ENCODE data around the gene RASGRF2. TPM values are rescaled to one million over a fixed set of nuclear protein-coding genes. Genes with fewer than 3 reads are reported as not detected.

Gene RASGRF2
- total and polyA plus RNA-seq, 2 donors, result 0.76 to 1.8 TPM

GRCh38 chr5:81239613-81240012, 279.4 kb downstream of the RASGRF2 start:
- Histone ChIP-seq H3K27me3 (ENCODE audit: control insufficient read depth in 2 of 2, insufficient read depth in 1 of 2, low read length in 1 of 2) (no peaks in the 10 kb centered on the region), H3K27ac (ENCODE audit: low read depth in 1 of 2, low read length in 1 of 2) (no peak overlapping the region), H3K4me1 (ENCODE audit: control insufficient read depth in 2 of 2, insufficient read depth in 2 of 2, low read length in 2 of 2) (peaks cover 5 to 9% of the 10 kb centered on the region in 2 donors), H3K4me3 (ENCODE audit: low read length in 2 of 2) (no peak overlapping the region), H3K9me3 (ENCODE audit: control insufficient read depth in 2 of 2, insufficient read depth in 1 of 2, low read length in 1 of 2) (no peaks in the 10 kb centered on the region), H3K36me3 (ENCODE audit: control insufficient read depth in 2 of 2, insufficient read depth in 2 of 2, low read length in 1 of 2) (no peaks in the 10 kb centered on the region)
- WGBS, result 89% methylated on average over 5 of the region's 5 CpGs
- DNase-seq (ENCODE audit: low read depth in 6 of 9, low spot score in 9 of 9), result no peak

GRCh38 chr5:81241001-81241400, 280.8 kb downstream of the RASGRF2 start:
- no peak overlapping the region for H3K27ac ChIP-seq (ENCODE audit: low read depth in 1 of 2, low read length in 1 of 2)
- DNase-seq (ENCODE audit: low read depth in 6 of 9, low spot score in 9 of 9), result no peak
- 91% methylated on average over 5 of the region's 5 CpGs for WGBS
- no peaks in the 10 kb centered on the region for H3K27me3 ChIP-seq (ENCODE audit: control insufficient read depth in 2 of 2, insufficient read depth in 1 of 2, low read length in 1 of 2)
- no peaks in the 10 kb centered on the region for H3K4me1 ChIP-seq (ENCODE audit: control insufficient read depth in 2 of 2, insufficient read depth in 2 of 2, low read length in 2 of 2)
- no peaks in the 10 kb centered on the region for H3K36me3 ChIP-seq (ENCODE audit: control insufficient read depth in 2 of 2, insufficient read depth in 2 of 2, low read length in 1 of 2)
- H3K4me3 ChIP-seq (ENCODE audit: low read length in 2 of 2), result no peak overlapping the region
- H3K9me3 ChIP-seq (ENCODE audit: control insufficient read depth in 2 of 2, insufficient read depth in 1 of 2, low read length in 1 of 2), result no peaks in the 10 kb centered on the region

- DNase-seq (ENCODE audit: low read depth in 6 of 9, low spot score in 9 of 9), result no peak
- Histone ChIP-seq H3K36me3 (ENCODE audit: control insufficient read depth in 2 of 2, insufficient read depth in 2 of 2, low read length in 1 of 2) (no peaks in the 10 kb centered on the region), H3K4me1 (ENCODE audit: control insufficient read depth in 2 of 2, insufficient read depth in 2 of 2, low read length in 2 of 2) (no peaks in the 10 kb centered on the region), H3K27me3 (ENCODE audit: control insufficient read depth in 2 of 2, insufficient read depth in 1 of 2, low read length in 1 of 2) (no peaks in the 10 kb centered on the region), H3K27ac (ENCODE audit: low read depth in 1 of 2, low read length in 1 of 2) (no peak overlapping the region), H3K9me3 (ENCODE audit: control insufficient read depth in 2 of 2, insufficient read depth in 1 of 2, low read length in 1 of 2) (no peaks in the 10 kb centered on the region), H3K4me3 (ENCODE audit: low read length in 2 of 2) (no peak overlapping the region)
- 97% methylated on average over 8 of the region's 8 CpGs for WGBS
Measured at GRCh38 chr5:81241961-81242648, 281.9 kb downstream of the RASGRF2 start.

- no peak overlapping the region for H3K27ac ChIP-seq (ENCODE audit: low read depth in 1 of 2, low read length in 1 of 2)
- H3K27me3 ChIP-seq (ENCODE audit: control insufficient read depth in 2 of 2, insufficient read depth in 1 of 2, low read length in 1 of 2), result no peaks in the 10 kb centered on the region
- DNase-seq (ENCODE audit: low read depth in 6 of 9, low spot score in 9 of 9), result no peak
- no peak overlapping the region for H3K4me3 ChIP-seq (ENCODE audit: low read length in 2 of 2)
- H3K36me3 ChIP-seq (ENCODE audit: control insufficient read depth in 2 of 2, insufficient read depth in 2 of 2, low read length in 1 of 2), result no peaks in the 10 kb centered on the region
- no peaks in the 10 kb centered on the region for H3K4me1 ChIP-seq (ENCODE audit: control insufficient read depth in 2 of 2, insufficient read depth in 2 of 2, low read length in 2 of 2)
- no peaks in the 10 kb centered on the region for H3K9me3 ChIP-seq (ENCODE audit: control insufficient read depth in 2 of 2, insufficient read depth in 1 of 2, low read length in 1 of 2)
- WGBS, result 84% methylated on average over 4 of the region's 4 CpGs
Measured at GRCh38 chr5:81242906-81243436, 282.8 kb downstream of the RASGRF2 start.

- Histone ChIP-seq H3K4me1 (ENCODE audit: control insufficient read depth in 2 of 2, insufficient read depth in 2 of 2, low read length in 2 of 2) (no peaks in the 10 kb centered on the region), H3K27ac (ENCODE audit: low read depth in 1 of 2, low read length in 1 of 2) (no peak overlapping the region)
- 96% methylated on average over 4 of the region's 4 CpGs for WGBS
Measured at GRCh38 chr5:81244451-81244850, 284.3 kb downstream of the RASGRF2 start.

GRCh38 chr5:81245871-81246235, 285.7 kb downstream of the RASGRF2 start:
- Histone ChIP-seq H3K9me3 (ENCODE audit: control insufficient read depth in 2 of 2, insufficient read depth in 1 of 2, low read length in 1 of 2) (no peaks in the 10 kb centered on the region), H3K27me3 (ENCODE audit: control insufficient read depth in 2 of 2, insufficient read depth in 1 of 2, low read length in 1 of 2) (no peaks in the 10 kb centered on the region), H3K27ac (ENCODE audit: low read depth in 1 of 2, low read length in 1 of 2) (no peak overlapping the region), H3K4me3 (ENCODE audit: low read length in 2 of 2) (no peak overlapping the region), H3K36me3 (ENCODE audit: control insufficient read depth in 2 of 2, insufficient read depth in 2 of 2, low read length in 1 of 2) (no peaks in the 10 kb centered on the region), H3K4me1 (ENCODE audit: control insufficient read depth in 2 of 2, insufficient read depth in 2 of 2, low read length in 2 of 2) (no peaks in the 10 kb centered on the region)
- WGBS, result 96% methylated on average over 5 of the region's 5 CpGs
- no peak for DNase-seq (ENCODE audit: low read depth in 6 of 9, low spot score in 9 of 9)

More at GRCh38 chr5:81244451-81244850, 284.3 kb downstream of the RASGRF2 start:
- H3K27me3 ChIP-seq (ENCODE audit: control insufficient read depth in 2 of 2, insufficient read depth in 1 of 2, low read length in 1 of 2), result no peaks in the 10 kb centered on the region
- H3K4me3 ChIP-seq (ENCODE audit: low read length in 2 of 2), result no peak overlapping the region
- no peak for DNase-seq (ENCODE audit: low read depth in 6 of 9, low spot score in 9 of 9)
- no peaks in the 10 kb centered on the region for H3K36me3 ChIP-seq (ENCODE audit: control insufficient read depth in 2 of 2, insufficient read depth in 2 of 2, low read length in 1 of 2)
- no peaks in the 10 kb centered on the region for H3K9me3 ChIP-seq (ENCODE audit: control insufficient read depth in 2 of 2, insufficient read depth in 1 of 2, low read length in 1 of 2)

- no peak overlapping the region for H3K4me3 ChIP-seq (ENCODE audit: low read length in 2 of 2)
- WGBS, result 97% methylated on average over 6 of the region's 6 CpGs
- DNase-seq (ENCODE audit: low read depth in 6 of 9, low spot score in 9 of 9), result no peak
- H3K4me1 ChIP-seq (ENCODE audit: control insufficient read depth in 2 of 2, insufficient read depth in 2 of 2, low read length in 2 of 2), result no peaks in the 10 kb centered on the region
- no peaks in the 10 kb centered on the region for H3K27me3 ChIP-seq (ENCODE audit: control insufficient read depth in 2 of 2, insufficient read depth in 1 of 2, low read length in 1 of 2)
- H3K36me3 ChIP-seq (ENCODE audit: control insufficient read depth in 2 of 2, insufficient read depth in 2 of 2, low read length in 1 of 2), result no peaks in the 10 kb centered on the region
- no peak overlapping the region for H3K27ac ChIP-seq (ENCODE audit: low read depth in 1 of 2, low read length in 1 of 2)
- no peaks in the 10 kb centered on the region for H3K9me3 ChIP-seq (ENCODE audit: control insufficient read depth in 2 of 2, insufficient read depth in 1 of 2, low read length in 1 of 2)
Measured at GRCh38 chr5:81246697-81247096, 286.5 kb downstream of the RASGRF2 start.

GRCh38 chr5:81247441-81247972, 287.3 kb downstream of the RASGRF2 start:
- H3K4me3 ChIP-seq (ENCODE audit: low read length in 2 of 2), result no peak overlapping the region
- no peaks in the 10 kb centered on the region for H3K4me1 ChIP-seq (ENCODE audit: control insufficient read depth in 2 of 2, insufficient read depth in 2 of 2, low read length in 2 of 2)
- H3K36me3 ChIP-seq (ENCODE audit: control insufficient read depth in 2 of 2, insufficient read depth in 2 of 2, low read length in 1 of 2), result no peaks in the 10 kb centered on the region
- WGBS, result 94% methylated on average over 3 of the region's 3 CpGs
- H3K27me3 ChIP-seq (ENCODE audit: control insufficient read depth in 2 of 2, insufficient read depth in 1 of 2, low read length in 1 of 2), result no peaks in the 10 kb centered on the region
- no peaks in the 10 kb centered on the region for H3K9me3 ChIP-seq (ENCODE audit: control insufficient read depth in 2 of 2, insufficient read depth in 1 of 2, low read length in 1 of 2)
- DNase-seq (ENCODE audit: low read depth in 6 of 9, low spot score in 9 of 9), result no peak
- H3K27ac ChIP-seq (ENCODE audit: low read depth in 1 of 2, low read length in 1 of 2), result peak overlapping the region in 1 of 2 donors; percentile 9

GRCh38 chr5:81249240-81249639, 289.1 kb downstream of the RASGRF2 start:
- Histone ChIP-seq H3K4me3 (ENCODE audit: low read length in 2 of 2) (no peak overlapping the region), H3K9me3 (ENCODE audit: control insufficient read depth in 2 of 2, insufficient read depth in 1 of 2, low read length in 1 of 2) (no peaks in the 10 kb centered on the region), H3K36me3 (ENCODE audit: control insufficient read depth in 2 of 2, insufficient read depth in 2 of 2, low read length in 1 of 2) (no peaks in the 10 kb centered on the region), H3K27me3 (ENCODE audit: control insufficient read depth in 2 of 2, insufficient read depth in 1 of 2, low read length in 1 of 2) (no peaks in the 10 kb centered on the region), H3K4me1 (ENCODE audit: control insufficient read depth in 2 of 2, insufficient read depth in 2 of 2, low read length in 2 of 2) (no peaks in the 10 kb centered on the region), H3K27ac (ENCODE audit: low read depth in 1 of 2, low read length in 1 of 2) (no peak overlapping the region)
- WGBS, result 95% methylated on average over 4 of the region's 4 CpGs
- DNase-seq (ENCODE audit: low read depth in 6 of 9, low spot score in 9 of 9), result no peak
